ENCODE measurements around the gene ICAM2.

The ICAM2 gene

GRCh38 chr17:64001091-64001579 is 19.3 kb downstream of the ICAM2 start:
- TF ChIP-seq, protein P1, sequence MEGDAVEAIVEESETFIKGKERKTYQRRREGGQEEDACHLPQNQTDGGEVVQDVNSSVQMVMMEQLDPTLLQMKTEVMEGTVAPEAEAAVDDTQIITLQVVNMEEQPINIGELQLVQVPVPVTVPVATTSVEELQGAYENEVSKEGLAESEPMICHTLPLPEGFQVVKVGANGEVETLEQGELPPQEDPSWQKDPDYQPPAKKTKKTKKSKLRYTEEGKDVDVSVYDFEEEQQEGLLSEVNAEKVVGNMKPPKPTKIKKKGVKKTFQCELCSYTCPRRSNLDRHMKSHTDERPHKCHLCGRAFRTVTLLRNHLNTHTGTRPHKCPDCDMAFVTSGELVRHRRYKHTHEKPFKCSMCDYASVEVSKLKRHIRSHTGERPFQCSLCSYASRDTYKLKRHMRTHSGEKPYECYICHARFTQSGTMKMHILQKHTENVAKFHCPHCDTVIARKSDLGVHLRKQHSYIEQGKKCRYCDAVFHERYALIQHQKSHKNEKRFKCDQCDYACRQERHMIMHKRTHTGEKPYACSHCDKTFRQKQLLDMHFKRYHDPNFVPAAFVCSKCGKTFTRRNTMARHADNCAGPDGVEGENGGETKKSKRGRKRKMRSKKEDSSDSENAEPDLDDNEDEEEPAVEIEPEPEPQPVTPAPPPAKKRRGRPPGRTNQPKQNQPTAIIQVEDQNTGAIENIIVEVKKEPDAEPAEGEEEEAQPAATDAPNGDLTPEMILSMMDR (IDR thresholded peaks at IDR 0.05; ENCODE audit: insufficient read depth, low read length, poor library complexity, severe bottlenecking), result no peak
- H3K4me3 ChIP-seq (replicated peaks; ENCODE audit: low read depth, low read length), result no peak overlapping the region
- DNase-seq (ENCODE audit: extremely low read depth, insufficient read length), result no peak
- no peaks in the 10 kb centered on the region; the same call in none of the 2 replicates for H3K27me3 ChIP-seq (replicated peaks; ENCODE audit: control insufficient read depth, insufficient read depth, low read length)
- H3K36me3 ChIP-seq (ENCODE audit: control insufficient read depth, insufficient read depth, low read length), result peaks cover 21% of the 10 kb centered on the region

DNA sequence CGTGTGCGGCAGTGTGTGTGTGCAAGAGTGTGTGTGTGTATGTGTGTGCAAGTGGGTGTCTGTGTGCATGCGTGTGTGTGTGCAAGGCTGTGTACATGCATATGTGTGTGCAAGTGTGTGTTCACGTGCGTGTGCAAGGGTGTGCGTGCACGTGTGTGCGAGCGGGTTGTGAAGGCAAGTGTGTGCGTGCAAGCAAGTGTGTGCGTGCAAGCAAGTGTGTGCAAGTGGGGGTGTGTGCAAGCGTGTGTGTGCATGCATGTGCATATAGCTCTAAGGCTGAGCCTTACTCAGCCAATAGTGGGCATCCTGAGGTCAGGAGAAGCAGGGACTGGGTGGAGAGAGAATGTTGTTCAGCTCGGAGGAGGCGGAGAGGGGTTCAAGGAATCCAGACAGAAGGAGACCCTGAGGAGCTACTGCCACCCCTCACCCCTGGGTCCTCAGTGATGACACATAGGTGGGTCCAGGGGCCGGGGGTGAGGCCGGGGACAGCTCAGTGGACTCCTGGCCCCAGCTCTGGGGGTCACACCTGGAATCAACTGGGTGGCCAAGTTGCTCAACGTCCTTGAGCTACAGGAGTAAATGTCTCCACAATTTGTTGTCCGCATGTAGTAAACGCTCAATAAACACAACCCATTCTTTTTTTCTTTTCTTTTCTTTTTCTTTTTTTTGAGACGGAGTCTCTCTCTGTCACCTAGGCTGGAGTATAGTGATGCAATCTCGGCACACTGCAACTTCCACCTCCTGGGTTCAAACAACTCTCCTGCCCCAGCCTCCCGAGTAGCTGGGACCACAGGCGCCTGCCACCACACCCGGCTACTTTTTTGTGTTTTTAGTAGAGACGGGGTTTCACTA is 20.5 kb downstream of the ICAM2 start:
- H3K36me3 ChIP-seq (ENCODE audit: control insufficient read depth, insufficient read depth, low read length), result peaks cover 21% of the 10 kb centered on the region
- TF ChIP-seq, protein P1 (IDR thresholded peaks at IDR 0.05; ENCODE audit: insufficient read depth, low read length, poor library complexity, severe bottlenecking), result no peak
- H3K4me3 ChIP-seq (replicated peaks; ENCODE audit: low read depth, low read length), result no peak overlapping the region
- no peaks in the 10 kb centered on the region; the same call in none of the 2 replicates for H3K27me3 ChIP-seq (replicated peaks; ENCODE audit: control insufficient read depth, insufficient read depth, low read length)
- no peak for DNase-seq (ENCODE audit: extremely low read depth, insufficient read length)

- TF ChIP-seq, protein P1 (IDR thresholded peaks at IDR 0.05; ENCODE audit: insufficient read depth, low read length, poor library complexity, severe bottlenecking), result no peak
Measured at GRCh38 chr17:63998721-63999679, 21.4 kb downstream of the ICAM2 start.

GRCh38 chr17:63998050-63998720 is 22.2 kb downstream of the ICAM2 start, which contains the start of gene PRR29:
Gene PRR29 (plus strand): TSS chr17:63998351. CDS start chr17:63998365, 14 bp downstream.
- TF ChIP-seq, protein P1 (IDR thresholded peaks at IDR 0.05; ENCODE audit: insufficient read depth, low read length, poor library complexity, severe bottlenecking), result no peak
- H3K36me3 ChIP-seq (ENCODE audit: control insufficient read depth, insufficient read depth, low read length), result peaks cover 6% of the 10 kb centered on the region
- peak; percentile 70 for DNase-seq (ENCODE audit: extremely low read depth, insufficient read length)
- H3K4me3 ChIP-seq (replicated peaks; ENCODE audit: low read depth, low read length), result peak within 1 kb of the TSS; percentile 78
- H3K27me3 ChIP-seq (replicated peaks; ENCODE audit: control insufficient read depth, insufficient read depth, low read length), result no peaks in the 10 kb centered on the region; the same call in none of the 2 replicates

More at GRCh38 chr17:63998721-63999679, 21.4 kb downstream of the ICAM2 start:
- H3K4me3 ChIP-seq (replicated peaks; ENCODE audit: low read depth, low read length), result peak overlapping the region; percentile 78
- H3K36me3 ChIP-seq (ENCODE audit: control insufficient read depth, insufficient read depth, low read length), result peaks cover 14% of the 10 kb centered on the region
- DNase-seq (ENCODE audit: extremely low read depth, insufficient read length), result no peak
- H3K27me3 ChIP-seq (replicated peaks; ENCODE audit: control insufficient read depth, insufficient read depth, low read length), result no peaks in the 10 kb centered on the region; the same call in none of the 2 replicates
